Measurements from ENCODE around the gene SMCO4.

SMCO4 gene

GRCh38 chr11:93560199-93560932 lies 17.2 kb upstream of the SMCO4 start:
- Histone ChIP-seq H3K9me3 (ENCODE audit: control insufficient read depth, insufficient read depth, low read depth, low read length) (no peaks in the 10 kb centered on the region), H3K36me3 (ENCODE audit: control insufficient read depth, insufficient read depth, low read length) (no peaks in the 10 kb centered on the region), H3K4me3 (ENCODE audit: low read depth, low read length) (no peak overlapping the region), H3K4me1 (ENCODE audit: control insufficient read depth, insufficient read depth, low read length) (peaks cover 12% of the 10 kb centered on the region), H3K27me3 (ENCODE audit: control insufficient read depth, insufficient read depth, low read length) (no peaks in the 10 kb centered on the region), H3K9ac (ENCODE audit: low read length) (no peak overlapping the region), H3K27ac (ENCODE audit: low read depth, low read length) (no peak overlapping the region)

- H3K36me3 ChIP-seq (ENCODE audit: control insufficient read depth, insufficient read depth, low read length) = no peaks in the 10 kb centered on the region
- H3K4me1 ChIP-seq (ENCODE audit: control insufficient read depth, insufficient read depth, low read length) = peaks cover 12% of the 10 kb centered on the region
- H3K9ac ChIP-seq (ENCODE audit: low read length) = no peak overlapping the region
- H3K27me3 ChIP-seq (ENCODE audit: control insufficient read depth, insufficient read depth, low read length) = no peaks in the 10 kb centered on the region
- no peak overlapping the region for H3K27ac ChIP-seq (ENCODE audit: low read depth, low read length)
- H3K9me3 ChIP-seq (ENCODE audit: control insufficient read depth, insufficient read depth, low read depth, low read length) = no peaks in the 10 kb centered on the region
- no peak overlapping the region for H3K4me3 ChIP-seq (ENCODE audit: low read depth, low read length)
These were observed 16.5 kb upstream of the SMCO4 start for GRCh38 chr11:93559681-93560080.

DNA sequence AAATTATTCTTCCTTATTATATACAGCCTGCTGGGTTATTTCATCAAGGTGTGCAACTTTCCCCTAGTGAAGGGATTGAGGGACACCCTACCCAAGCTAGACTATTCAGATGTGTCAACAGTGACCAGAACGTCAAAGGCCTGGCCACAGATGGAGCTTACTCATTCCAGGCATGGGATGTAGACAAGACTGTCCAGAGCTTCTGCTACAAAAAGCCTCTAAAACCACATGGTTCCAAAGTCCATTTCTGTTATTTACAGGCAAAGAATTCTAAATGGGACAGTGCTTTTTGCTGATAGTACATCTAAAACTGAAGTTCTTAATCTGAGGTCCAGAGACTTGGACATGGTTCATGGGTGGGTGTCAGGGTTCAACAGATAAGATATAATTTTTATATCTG lies 9.7 kb upstream of the SMCO4 start:
- no peak overlapping the region for H3K4me3 ChIP-seq (ENCODE audit: low read depth, low read length)
- no peak overlapping the region for H3K9ac ChIP-seq (ENCODE audit: low read length)
- no peaks in the 10 kb centered on the region for H3K36me3 ChIP-seq (ENCODE audit: control insufficient read depth, insufficient read depth, low read length)
- H3K9me3 ChIP-seq (ENCODE audit: control insufficient read depth, insufficient read depth, low read depth, low read length) = no peaks in the 10 kb centered on the region
- no peak overlapping the region for H3K27ac ChIP-seq (ENCODE audit: low read depth, low read length)
- H3K27me3 ChIP-seq (ENCODE audit: control insufficient read depth, insufficient read depth, low read length) = no peaks in the 10 kb centered on the region
- H3K4me1 ChIP-seq (ENCODE audit: control insufficient read depth, insufficient read depth, low read length) = no peaks in the 10 kb centered on the region

- no peaks in the 10 kb centered on the region for H3K36me3 ChIP-seq (ENCODE audit: control insufficient read depth, insufficient read depth, low read length)
- H3K27ac ChIP-seq (ENCODE audit: low read depth, low read length) = no peak overlapping the region
- H3K4me1 ChIP-seq (ENCODE audit: control insufficient read depth, insufficient read depth, low read length) = peaks cover 9% of the 10 kb centered on the region; the same call in 1 of the 2 replicates
- H3K9me3 ChIP-seq (ENCODE audit: control insufficient read depth, insufficient read depth, low read depth, low read length) = no peaks in the 10 kb centered on the region
- no peak overlapping the region for H3K9ac ChIP-seq (ENCODE audit: low read length)
- H3K4me3 ChIP-seq (ENCODE audit: low read depth, low read length) = no peak overlapping the region
- no peaks in the 10 kb centered on the region for H3K27me3 ChIP-seq (ENCODE audit: control insufficient read depth, insufficient read depth, low read length)
These were observed 6.8 kb upstream of the SMCO4 start for GRCh38 chr11:93549976-93550375.

- Histone ChIP-seq H3K9me3 (ENCODE audit: control insufficient read depth, insufficient read depth, low read depth, low read length) (no peaks in the 10 kb centered on the region), H3K27ac (ENCODE audit: low read depth, low read length) (no peak overlapping the region), H3K36me3 (ENCODE audit: control insufficient read depth, insufficient read depth, low read length) (no peaks in the 10 kb centered on the region), H3K4me3 (ENCODE audit: low read depth, low read length) (no peak overlapping the region), H3K27me3 (ENCODE audit: control insufficient read depth, insufficient read depth, low read length) (no peaks in the 10 kb centered on the region), H3K4me1 (ENCODE audit: control insufficient read depth, insufficient read depth, low read length) (peaks cover 19% of the 10 kb centered on the region; the same call in 1 of the 2 replicates), H3K9ac (ENCODE audit: low read length) (no peak overlapping the region)
These were observed 5.6 kb upstream of the SMCO4 start for GRCh38 chr11:93548679-93549319.

- H3K9ac ChIP-seq (ENCODE audit: low read length) = no peak overlapping the region
- no peaks in the 10 kb centered on the region for H3K36me3 ChIP-seq (ENCODE audit: control insufficient read depth, insufficient read depth, low read length)
- H3K9me3 ChIP-seq (ENCODE audit: control insufficient read depth, insufficient read depth, low read depth, low read length) = no peaks in the 10 kb centered on the region
- H3K4me3 ChIP-seq (ENCODE audit: low read depth, low read length) = no peak overlapping the region
- no peaks in the 10 kb centered on the region for H3K27me3 ChIP-seq (ENCODE audit: control insufficient read depth, insufficient read depth, low read length)
- peaks cover 21% of the 10 kb centered on the region; the same call in 1 of the 2 replicates for H3K4me1 ChIP-seq (ENCODE audit: control insufficient read depth, insufficient read depth, low read length)
- H3K27ac ChIP-seq (ENCODE audit: low read depth, low read length) = no peak overlapping the region
These were observed 4.6 kb upstream of the SMCO4 start for GRCh38 chr11:93547773-93548172.

GRCh38 chr11:93547028-93547427 lies 3.8 kb upstream of the SMCO4 start:
- Histone ChIP-seq H3K36me3 (ENCODE audit: control insufficient read depth, insufficient read depth, low read length) (no peaks in the 10 kb centered on the region), H3K9me3 (ENCODE audit: control insufficient read depth, insufficient read depth, low read depth, low read length) (no peaks in the 10 kb centered on the region), H3K4me3 (ENCODE audit: low read depth, low read length) (no peak overlapping the region), H3K27ac (ENCODE audit: low read depth, low read length) (no peak overlapping the region), H3K4me1 (ENCODE audit: control insufficient read depth, insufficient read depth, low read length) (peaks cover 21% of the 10 kb centered on the region; the same call in 1 of the 2 replicates), H3K27me3 (ENCODE audit: control insufficient read depth, insufficient read depth, low read length) (no peaks in the 10 kb centered on the region), H3K9ac (ENCODE audit: low read length) (no peak overlapping the region)

DNA sequence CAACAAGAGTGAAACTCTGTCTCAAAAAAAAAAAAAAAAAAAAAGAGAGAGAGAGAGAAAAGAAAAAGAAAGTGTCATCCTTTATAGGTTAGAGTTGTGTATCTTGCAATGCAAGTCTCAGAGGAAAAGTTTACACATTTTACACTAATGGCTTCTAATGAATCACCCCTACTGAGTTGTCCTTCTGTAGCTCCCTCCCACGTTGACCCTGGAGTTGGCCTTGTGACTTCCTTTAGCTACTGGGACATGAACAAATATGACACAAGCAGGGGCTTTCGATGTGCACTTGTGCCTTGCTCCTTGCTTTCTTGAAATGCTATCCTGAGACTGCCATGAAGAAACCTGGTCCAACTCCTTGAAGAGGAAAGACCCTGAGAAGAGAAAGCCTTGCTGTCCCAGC lies 2.4 kb upstream of the SMCO4 start:
- Histone ChIP-seq H3K36me3 (ENCODE audit: control insufficient read depth, insufficient read depth, low read length) (no peaks in the 10 kb centered on the region), H3K4me3 (ENCODE audit: low read depth, low read length) (no peak overlapping the region), H3K27ac (ENCODE audit: low read depth, low read length) (no peak overlapping the region), H3K27me3 (ENCODE audit: control insufficient read depth, insufficient read depth, low read length) (no peaks in the 10 kb centered on the region), H3K4me1 (ENCODE audit: control insufficient read depth, insufficient read depth, low read length) (peaks cover 21% of the 10 kb centered on the region; the same call in 1 of the 2 replicates), H3K9ac (ENCODE audit: low read length) (no peak overlapping the region), H3K9me3 (ENCODE audit: control insufficient read depth, insufficient read depth, low read depth, low read length) (no peaks in the 10 kb centered on the region)

- H3K4me1 ChIP-seq (ENCODE audit: control insufficient read depth, insufficient read depth, low read length) = peaks cover 24% of the 10 kb centered on the region; the same call in 1 of the 2 replicates
- no peaks in the 10 kb centered on the region for H3K27me3 ChIP-seq (ENCODE audit: control insufficient read depth, insufficient read depth, low read length)
- peak overlapping the region; percentile 75 for H3K9ac ChIP-seq (ENCODE audit: low read length)
- H3K36me3 ChIP-seq (ENCODE audit: control insufficient read depth, insufficient read depth, low read length) = no peaks in the 10 kb centered on the region
- H3K4me3 ChIP-seq (ENCODE audit: low read depth, low read length) = peak overlapping the region; percentile 76
- H3K9me3 ChIP-seq (ENCODE audit: control insufficient read depth, insufficient read depth, low read depth, low read length) = no peaks in the 10 kb centered on the region
- peak overlapping the region; percentile 67; the same call in 1 of the 2 replicates for H3K27ac ChIP-seq (ENCODE audit: low read depth, low read length)
These were observed 371 bp downstream of the SMCO4 start for GRCh38 chr11:93542811-93543229.

DNA sequence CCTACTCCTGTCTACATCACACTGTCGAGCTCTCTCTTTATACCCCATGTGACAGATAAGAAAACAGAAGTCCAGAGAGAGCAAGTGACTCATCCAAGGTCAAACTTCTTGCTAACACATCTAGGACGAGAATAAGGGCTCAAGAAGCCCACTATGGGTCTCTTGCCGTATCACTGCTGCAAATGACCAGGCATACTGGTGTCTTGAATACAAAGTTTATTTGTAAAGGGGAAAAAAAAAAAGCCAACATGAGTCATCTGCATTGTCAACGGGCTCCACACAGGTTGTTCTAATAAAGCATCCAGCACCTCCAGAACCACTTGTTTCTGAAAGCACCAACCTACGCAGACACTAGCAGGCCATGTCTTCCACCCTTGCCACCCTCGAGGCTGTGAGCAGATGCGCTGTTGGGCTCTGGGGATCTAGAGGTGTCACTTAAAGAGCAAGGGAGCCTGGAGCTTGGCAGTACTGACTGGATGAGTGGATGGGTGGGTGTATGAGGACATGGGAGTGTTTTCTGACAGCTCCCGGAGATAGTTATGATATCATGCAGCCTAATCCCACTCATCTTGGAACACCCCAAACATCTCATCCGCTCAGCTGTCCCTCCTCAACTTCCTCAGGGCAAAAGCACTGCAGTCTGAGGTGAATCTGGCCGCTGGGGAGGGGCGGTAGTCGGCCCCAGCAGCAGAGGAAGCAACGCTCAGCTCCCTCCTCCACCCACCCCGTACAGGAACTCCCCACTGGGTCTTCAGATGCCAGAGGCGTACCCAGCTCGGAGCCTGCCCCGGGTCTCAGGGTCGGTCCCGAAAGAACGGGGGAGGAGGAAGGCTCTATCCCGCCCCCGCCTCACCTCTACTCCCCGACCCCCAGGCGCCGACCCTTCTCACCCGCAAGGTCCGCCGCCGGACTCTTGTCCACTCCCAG lies 1.0 kb downstream of the SMCO4 start:
- Histone ChIP-seq H3K9ac (ENCODE audit: low read length) (peak overlapping the region; percentile 75), H3K27ac (ENCODE audit: low read depth, low read length) (peak overlapping the region; percentile 67; the same call in 1 of the 2 replicates), H3K9me3 (ENCODE audit: control insufficient read depth, insufficient read depth, low read depth, low read length) (no peaks in the 10 kb centered on the region), H3K4me1 (ENCODE audit: control insufficient read depth, insufficient read depth, low read length) (peaks cover 25% of the 10 kb centered on the region), H3K27me3 (ENCODE audit: control insufficient read depth, insufficient read depth, low read length) (no peaks in the 10 kb centered on the region), H3K36me3 (ENCODE audit: control insufficient read depth, insufficient read depth, low read length) (no peaks in the 10 kb centered on the region), H3K4me3 (ENCODE audit: low read depth, low read length) (peak overlapping the region; percentile 76)

Measured in HUES6 (cell line).